HG03103 (cell line): ENCODE results near the gene PEAK3.

ENCODE experiments used
- ATAC-seq: cut with Tn5 transposase; IDR thresholded peaks from one replicate; pipeline ENCODE4 v1.9.1; 2021; ENCODE audit warnings: low read depth; ENCODE audit not compliant: unreplicated experiment

The PEAK3 gene

DNA sequence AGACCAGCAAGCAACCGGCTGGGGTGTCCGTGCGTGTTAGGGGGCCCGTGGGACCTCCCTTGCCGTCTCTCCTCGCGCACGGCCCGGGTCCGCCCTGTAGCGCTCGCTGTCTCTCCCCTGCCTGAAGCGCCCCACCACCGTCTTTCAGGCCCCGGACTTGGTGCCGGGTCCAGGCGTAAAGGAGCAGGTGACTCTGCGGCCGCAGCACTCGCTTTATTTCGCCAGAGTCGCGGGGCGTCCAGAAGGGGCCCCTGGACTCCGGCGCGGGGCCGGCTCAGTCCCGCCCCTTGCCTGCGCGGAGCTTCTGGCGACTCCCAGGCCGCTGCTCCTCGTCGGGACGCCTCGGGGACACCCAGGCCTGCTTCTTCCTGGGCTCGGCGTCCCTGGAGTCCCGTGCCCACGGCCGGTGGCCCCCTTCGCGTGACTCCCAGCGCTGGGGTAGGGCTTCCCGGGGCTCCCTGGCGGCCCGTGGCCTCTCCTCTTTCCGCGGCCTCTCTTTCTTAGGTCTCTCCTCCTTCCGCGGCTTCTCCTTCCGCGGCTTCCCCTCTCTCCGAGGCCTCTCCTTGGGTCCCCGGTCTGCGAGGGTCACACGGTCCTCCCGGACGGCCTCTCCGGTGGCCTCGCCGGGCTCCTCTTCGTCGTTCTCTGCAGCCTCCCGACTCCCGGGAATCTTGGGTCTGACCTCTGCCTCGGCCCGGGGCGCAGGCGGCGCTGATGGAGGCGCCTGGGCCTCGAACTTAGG, 29.7 kb downstream of the PEAK3 start:
- ATAC-seq: no peak

DNA sequence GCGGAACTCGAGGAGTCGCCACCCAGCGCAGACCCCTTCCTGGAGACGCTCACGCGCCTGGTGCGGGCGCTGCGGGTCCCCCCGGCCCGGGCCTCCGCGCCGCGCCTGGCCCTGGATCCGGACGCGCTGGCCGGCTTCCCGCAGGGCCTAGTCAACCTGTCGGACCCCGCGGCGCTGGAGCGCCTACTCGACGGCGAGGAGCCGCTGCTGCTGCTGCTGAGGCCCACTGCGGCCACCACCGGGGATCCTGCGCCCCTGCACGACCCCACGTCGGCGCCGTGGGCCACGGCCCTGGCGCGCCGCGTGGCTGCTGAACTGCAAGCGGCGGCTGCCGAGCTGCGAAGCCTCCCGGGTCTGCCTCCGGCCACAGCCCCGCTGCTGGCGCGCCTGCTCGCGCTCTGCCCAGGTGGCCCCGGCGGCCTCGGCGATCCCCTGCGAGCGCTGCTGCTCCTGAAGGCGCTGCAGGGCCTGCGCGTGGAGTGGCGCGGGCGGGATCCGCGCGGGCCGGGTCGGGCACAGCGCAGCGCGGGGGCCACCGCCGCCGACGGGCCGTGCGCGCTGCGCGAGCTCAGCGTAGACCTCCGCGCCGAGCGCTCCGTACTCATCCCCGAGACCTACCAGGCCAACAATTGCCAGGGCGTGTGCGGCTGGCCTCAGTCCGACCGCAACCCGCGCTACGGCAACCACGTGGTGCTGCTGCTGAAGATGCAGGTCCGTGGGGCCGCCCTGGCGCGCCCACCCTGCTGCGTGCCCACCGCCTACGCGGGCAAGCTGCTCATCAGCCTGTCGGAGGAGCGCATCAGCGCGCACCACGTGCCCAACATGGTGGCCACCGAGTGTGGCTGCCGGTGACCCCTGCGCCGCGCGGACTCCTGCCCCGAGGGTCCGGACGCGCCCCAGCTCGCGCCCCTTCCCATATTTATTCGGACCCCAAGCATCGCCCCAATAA, 30.6 kb downstream of the PEAK3 start:
- no peak for ATAC-seq

DNA sequence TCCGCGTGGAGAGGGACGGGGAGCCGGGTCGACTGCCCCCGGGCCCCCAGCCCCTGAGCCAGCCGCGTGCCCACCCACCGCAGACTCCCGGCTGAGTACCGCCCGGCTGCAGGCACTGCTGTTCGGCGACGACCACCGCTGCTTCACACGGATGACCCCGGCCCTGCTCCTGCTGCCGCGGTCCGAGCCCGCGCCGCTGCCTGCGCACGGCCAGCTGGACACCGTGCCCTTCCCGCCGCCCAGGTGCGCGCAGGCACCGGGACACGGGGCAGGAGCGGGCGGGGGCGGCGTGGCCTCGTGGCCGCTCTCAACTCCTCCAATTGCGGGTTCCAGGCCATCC, 31.2 kb downstream of the PEAK3 start:
- no peak for ATAC-seq

DNA sequence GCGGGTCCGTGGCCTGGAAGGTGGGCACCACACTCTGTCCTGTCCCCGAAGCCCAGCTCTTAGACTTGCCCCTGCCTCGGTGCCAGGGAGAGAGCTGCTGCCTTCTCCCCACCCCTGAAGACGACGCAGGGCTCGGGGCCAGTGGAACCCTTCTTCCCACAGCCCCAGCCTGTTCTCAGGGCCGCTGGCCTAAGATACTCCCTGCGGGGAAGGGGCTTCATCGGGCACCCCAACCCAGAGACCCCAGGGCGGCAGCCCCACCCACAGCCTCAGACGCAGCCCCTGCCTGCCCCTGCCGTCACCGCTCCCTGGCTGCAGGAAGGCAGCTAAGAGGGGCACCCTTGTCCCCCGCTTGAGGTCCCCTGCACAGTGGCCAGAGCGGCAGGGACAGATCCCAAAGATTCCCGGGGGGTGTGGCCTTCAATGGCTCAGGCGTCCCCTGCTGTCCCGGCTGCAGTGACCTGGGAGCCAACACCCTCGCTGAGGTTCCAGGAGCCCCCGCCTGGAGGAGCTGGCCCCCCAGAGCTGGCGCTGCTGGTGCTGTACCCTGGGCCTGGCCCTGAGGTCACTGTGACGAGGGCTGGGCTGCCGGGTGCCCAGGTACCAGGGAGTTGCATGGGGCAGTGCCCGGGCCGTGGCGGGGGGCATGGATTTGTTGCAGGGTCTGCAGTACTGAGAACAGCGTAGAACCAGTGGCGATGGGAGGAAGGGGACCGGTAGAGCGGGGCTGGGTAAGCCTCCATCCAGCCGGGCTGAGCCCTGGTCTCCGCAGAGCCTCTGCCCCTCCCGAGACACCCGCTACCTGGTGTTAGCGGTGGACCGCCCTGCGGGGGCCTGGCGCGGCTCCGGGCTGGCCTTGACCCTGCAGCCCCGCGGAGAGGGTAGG, 31.9 kb downstream of the PEAK3 start:
- no peak for ATAC-seq

DNA sequence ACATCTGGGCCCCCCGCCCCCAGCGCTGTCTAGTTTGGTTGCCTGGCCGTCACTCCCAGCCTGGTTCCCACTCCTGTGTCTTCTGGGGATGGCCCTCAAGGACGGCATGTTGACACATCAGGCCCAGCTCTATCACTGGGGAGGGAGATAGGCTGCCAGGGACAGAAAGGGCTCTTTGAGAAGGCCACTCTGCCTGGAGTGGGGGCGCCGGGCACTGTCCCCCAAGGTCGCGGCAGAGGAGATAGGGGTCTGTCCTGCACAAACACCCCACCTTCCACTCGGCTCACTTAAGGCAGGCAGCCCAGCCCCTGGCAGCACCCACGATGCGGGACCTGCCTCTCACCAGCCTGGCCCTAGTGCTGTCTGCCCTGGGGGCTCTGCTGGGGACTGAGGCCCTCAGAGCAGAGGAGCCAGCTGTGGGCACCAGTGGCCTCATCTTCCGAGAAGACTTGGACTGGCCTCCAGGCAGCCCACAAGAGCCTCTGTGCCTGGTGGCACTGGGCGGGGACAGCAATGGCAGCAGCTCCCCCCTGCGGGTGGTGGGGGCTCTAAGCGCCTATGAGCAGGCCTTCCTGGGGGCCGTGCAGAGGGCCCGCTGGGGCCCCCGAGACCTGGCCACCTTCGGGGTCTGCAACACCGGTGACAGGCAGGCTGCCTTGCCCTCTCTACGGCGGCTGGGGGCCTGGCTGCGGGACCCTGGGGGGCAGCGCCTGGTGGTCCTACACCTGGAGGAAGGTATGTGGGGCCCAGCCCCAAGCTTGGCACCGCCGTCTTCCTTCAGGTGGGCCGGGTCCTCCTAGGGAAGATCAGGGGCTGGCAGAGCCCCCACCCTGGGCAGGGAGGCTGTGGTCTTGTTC, 32.7 kb downstream of the PEAK3 start, which contains the start of gene AMH:
Gene AMH (plus strand): TSS at position 314 of the 857 bp plus-strand sequence. CDS start 10 bp downstream, at position 324.
- no peak for ATAC-seq

DNA sequence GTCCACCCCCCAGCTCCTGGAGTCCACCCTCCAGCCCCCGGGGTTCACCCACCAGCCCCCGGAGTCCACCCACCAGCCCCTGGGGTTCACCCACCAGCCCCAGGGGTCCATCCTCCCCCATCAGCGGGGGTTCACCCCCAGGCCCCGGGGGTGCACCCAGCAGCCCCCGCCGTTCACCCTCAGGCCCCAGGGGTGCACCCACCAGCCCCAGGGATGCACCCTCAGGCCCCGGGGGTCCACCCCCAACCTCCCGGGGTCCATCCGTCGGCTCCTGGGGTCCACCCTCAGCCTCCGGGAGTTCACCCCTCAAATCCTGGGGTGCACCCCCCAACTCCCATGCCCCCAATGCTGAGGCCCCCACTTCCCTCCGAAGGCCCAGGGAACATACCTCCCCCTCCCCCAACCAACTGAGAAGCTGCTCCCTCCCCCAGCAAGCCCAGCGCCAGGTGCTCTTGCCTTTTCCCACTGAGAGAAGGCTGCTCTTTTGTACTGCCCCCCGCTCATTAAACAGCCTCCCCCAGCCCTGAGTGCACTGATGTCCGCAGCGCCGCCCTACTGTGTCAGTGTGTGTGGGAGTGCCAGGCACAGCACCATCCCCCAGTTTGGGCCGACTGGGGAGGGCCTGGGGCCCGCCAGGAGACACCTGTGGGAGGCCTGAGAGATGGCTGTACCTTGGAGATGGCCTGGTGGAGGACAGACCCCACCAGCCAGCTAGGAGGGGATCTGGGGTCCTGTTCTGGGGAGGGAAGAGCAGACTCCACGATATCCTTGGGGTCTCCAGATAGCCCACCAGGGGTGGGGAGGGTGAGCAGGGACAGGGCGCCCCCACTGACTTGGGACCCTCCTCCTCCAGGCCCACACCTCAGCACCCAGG, 33.6 kb downstream of the PEAK3 start:
- no peak for ATAC-seq

DNA sequence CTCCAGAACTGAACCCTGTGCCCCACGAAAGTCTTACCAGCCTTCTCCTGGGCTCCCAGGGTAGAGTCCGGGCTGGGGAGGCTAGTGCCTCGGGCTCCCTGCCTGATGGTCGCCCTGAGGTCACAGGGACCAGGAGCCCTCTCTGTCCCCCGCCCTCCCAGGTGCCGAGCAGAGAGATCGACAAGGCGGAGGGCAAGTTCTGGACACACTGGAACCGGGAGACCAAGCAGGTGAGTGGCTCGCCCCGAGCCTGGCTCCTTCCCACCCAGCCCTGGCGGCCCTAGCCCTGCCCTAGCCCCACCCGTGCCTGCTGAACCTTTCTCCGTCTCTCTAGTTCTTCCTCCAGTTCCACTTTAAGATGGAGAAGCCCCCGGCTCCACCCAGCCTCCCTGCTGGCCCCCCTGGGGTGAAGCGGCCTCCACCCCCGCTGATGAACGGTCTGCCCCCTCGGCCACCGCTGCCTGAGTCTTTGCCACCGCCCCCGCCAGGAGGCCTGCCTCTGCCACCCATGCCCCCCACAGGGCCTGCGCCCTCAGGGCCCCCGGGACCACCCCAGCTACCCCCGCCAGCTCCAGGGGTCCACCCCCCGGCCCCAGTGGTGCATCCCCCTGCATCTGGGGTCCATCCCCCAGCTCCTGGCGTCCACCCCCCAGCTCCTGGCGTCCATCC, 34.4 kb downstream of the PEAK3 start:
- no peak for ATAC-seq

DNA sequence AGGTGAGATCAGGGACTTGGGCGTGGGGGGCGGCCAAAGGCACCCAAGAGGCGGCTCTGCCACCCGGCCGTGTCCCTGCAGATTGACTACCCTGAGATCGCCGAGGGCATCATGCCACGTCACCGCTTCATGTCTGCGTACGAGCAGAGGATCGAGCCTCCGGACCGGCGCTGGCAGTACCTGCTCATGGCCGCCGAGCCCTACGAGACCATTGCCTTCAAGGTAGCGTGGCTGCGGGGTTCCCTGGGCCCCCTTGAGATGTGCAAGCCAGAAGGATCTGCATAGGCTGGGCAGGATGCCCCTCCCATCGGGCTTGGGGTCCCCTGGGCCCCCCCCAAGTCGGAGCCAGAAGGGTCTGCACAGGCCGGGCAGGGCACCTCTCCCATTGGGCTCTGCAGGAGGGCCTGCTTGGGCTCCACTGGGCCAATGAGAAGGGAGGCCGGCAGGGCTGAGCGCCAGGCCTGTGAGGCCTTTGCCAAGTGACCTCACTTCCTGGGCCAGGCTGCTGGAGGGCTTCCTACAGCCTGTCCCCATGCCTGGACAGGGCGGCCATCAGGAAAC, 35.1 kb downstream of the PEAK3 start:
- ATAC-seq: no peak

DNA sequence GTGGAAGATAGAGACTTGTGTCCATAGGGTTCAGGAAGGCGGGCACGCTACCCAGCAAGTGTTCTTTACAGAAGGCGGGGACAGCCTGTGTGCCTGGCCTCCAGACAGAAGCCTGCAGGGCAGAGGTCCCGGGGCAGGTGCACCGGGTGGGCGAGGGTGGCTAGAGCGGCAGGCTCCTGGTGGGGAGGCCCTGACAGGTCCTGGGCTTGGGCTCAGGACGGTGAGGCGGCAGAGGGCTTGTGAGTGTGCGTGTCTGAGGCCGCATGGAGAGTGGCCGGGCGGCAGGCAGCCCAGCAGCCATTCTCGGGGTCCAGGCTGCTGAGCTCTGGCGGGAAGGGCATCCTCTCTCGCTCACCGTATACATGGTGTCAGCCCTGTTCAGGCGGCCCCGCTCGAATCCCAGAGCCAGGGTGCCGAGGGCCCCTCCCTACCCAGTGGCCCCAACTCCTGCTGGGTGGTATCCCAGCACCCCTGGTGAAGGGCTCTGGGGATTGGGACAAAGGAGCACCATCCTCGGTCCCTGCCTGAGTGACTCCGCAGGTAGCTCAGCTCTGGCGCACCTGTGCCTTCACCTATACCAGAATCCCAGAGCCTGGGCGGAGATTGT, 35.9 kb downstream of the PEAK3 start:
- ATAC-seq: no peak

DNA sequence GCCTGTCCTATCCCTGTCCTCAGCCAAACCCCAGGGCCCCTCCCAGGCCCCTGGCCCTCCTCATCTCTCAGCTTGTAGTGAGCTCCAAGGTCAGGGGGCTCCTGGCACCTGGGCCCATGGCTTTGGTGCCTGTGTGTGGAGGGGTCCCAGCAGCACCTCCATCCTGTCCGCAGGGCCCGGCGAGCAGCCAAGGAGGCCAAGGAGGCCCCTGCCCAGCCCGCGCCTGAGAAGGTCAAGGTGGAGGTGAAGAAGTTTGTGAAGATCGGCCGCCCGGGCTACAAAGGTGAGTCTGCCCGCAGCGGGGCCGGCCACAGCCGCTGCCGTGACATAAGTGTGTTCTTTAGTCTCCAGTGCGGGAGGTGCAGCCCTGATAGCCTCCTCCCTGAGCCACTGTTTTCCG, 36.7 kb downstream of the PEAK3 start:
- no peak for ATAC-seq

DNA sequence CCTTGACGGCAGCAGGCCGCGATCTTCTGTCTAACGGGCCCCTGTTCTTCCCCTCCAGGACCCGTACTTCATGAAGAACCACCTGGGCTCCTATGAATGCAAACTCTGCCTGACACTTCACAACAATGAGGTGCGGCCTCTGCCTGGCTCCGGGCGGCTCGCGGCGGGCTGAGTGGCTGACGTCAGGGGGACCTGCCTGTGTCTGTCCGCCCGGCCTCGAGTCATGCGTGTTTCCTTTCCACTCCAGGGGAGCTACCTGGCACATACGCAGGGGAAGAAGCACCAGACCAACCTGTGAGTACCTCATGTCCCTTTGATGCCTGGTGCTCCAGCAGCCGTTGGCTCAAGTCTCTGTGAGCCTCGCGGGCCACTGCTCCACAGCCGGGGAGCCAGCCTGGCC, 37.5 kb downstream of the PEAK3 start:
- ATAC-seq: no peak

DNA sequence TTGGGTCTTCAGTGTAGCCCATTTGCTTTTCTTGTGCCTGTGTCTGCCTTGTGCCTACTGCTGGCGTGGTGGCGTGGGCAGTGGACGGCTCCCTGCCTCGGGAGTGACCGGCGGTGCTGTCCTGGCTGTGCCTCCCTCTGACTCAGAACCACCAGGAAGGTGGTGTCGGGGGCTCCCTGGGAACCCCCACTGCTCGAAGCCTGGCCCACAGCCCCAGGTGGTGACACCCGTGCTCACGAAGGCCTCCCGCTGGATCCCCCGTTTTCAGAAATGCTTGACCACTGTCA, 37.9 kb downstream of the PEAK3 start:
- no peak for ATAC-seq

DNA sequence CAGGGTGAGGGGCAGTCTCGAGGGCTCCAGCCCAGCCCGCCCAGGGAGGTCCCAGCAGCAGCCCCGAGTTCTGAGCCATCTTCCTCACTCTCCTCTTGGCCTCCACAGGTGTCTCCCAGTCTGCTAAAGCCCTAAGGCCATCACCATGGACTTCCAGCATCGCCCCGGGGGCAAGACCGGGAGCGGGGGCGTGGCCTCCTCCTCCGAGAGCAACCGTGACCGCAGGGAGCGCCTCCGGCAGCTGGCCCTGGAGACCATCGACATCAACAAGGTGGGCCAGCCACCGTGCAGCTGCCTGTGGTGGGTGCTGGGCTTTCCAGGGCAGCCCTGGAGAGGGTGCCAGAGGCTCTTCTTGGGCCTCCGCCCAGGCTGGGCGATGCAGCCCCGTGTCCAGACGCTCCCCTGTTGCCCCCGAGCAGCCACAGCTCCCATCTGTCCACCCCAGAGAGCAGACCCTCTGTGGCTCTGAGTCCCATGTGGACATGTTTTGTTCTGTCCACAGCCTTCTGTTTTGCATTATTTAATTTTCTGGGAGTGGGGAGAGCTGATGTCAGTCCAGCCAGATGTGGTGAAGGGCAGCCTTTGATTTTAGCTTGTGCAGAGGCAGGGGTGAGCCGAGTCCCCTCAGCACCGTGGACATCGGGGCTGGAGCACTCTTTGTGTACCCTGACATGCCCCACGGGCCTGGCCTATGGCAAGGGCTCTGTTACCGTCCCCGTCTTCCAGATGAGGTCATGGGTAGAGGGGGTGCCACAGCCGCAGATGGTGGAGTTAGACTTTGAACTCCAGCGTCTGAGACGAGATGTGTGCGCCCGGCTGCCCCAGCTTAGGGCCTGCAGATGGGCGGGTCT, 38.5 kb downstream of the PEAK3 start:
- no peak for ATAC-seq

DNA sequence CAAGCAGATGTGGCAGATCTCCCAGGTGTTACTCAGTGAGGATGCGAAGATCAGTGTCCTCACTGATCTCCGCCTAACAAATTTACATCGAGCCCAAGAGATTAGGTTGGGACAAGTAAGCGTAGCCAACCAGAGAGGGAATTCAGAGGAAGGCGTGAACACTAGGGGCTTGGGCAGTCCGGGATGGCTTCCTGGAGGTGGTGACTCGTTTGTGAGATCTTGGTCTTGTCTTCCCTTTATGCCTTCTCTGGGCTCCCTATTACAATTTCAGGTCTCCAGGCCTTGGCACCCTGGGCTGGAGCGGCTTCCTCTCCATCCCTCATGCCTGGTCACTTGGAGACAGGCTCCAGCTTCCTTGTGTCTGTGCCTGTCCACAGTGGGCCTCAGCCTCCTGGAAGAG, 39.2 kb downstream of the PEAK3 start:
- ATAC-seq: no peak

DNA sequence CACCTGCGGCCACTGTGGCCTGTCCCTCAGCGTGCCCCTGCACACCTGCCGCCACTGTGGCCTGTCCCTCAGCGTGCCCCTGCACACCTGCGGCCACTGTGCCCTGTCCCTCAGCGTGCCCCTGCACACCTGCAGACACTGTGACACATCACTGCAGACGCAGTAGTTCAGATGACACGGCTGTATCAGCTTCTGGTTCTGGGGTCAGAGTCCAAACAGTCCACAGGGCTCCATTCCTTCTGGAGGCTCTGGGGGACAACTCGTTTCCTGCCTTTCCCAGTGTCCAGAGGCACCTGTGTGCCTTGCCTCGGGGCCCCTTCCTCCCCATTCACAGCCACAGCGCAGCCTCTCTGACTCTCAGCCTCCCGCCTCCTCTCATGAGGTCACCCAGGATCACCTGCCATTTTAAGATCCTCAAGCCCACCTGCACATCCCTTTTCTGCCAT, 39.9 kb downstream of the PEAK3 start:
- no peak for ATAC-seq

DNA sequence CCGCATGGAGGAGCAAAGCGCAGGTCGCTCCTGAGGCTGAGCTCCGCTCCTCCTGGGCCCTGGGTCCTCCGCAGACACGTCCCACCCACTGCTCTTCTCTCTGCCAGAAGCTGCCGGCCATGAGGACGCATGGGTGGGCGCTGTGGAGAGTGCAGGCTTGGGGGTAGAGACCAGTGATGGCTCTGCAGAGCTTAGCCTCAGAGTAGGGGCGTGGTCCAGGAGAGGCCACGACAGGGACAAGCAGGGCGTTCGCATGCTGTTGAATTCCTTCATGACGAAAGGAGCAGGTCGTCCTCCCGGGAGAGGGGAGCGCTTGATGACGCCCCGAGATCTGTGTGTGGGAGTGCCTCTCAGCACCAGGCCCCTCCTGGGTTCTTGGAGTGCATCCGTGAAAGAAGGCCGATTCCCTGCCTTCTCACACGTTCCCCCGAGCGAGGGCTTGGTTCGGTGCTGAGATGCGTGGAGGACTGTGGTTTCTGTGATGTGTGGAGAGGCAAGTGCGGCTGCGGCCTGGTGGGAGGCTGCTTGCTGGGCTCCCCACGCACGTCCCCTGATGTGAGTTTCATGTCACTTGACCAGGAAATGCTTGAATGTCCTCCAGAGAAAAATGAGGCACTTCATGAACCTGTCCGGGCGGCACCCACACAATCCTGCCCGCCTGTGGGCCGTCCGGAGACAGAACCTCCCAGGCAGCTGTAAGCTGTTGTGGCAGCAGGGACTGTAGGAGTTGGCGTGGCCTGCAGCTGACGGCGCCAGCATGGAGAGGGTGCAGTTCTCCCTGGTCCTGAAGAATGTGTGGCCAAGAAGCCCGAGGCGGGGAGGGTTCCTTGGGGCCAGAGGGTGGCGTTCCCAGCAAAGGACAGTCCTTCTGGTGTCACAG, 40.9 kb downstream of the PEAK3 start:
- no peak for ATAC-seq
